Measurements from ENCODE around the gene SLC13A5. TPM values are rescaled to one million over a fixed set of nuclear protein-coding genes. Genes with fewer than 3 reads are reported as not detected.

SLC13A5 gene
- total RNA-seq, 2 donors from 2014 or later: not detected

DNA sequence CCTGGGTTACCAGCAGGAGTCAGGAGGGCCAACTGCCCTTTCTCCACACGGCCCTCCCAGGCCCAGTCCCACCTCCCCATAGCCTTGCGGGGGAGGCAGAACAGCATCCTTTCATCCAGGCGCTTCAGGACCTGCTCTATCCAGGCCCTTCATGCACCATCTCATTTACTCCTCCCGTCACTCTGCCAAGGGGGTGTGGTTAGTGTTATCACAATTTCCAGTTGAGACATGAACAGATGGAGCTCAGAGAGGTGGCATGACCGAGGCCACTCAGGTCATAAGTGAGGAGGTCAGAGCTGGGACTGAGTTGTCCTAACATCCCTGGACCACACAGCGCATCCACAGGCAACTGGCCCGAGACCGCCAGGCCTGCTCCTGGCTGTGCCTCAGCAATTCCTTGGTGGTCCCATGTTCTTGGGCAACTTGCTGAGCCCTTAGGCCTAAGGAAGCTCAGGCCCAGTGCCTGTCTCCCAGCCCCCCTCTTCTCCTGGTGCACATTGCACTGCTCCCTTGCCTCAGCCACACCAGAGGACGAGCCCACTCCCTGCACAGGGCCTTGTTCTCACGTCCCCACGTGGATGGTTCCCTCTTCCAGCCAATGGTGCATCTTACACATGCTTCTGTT lies 37.9 kb downstream of the SLC13A5 start:
- Histone ChIP-seq H3K4me3 (no peak overlapping the region), H3K9me3 (no peaks in the 10 kb centered on the region), H3K36me3 (replicated peaks in 1 of 2; ENCODE audit: insufficient read depth in 1 of 2, low read depth in 2 of 2) (no peaks in the 10 kb centered on the region), H3K4me1 (no peaks in the 10 kb centered on the region), H3K27me3 (no peaks in the 10 kb centered on the region), H3K27ac (no peak overlapping the region)
- no peak for ATAC-seq
- TF ChIP-seq POLR2A (IDR thresholded peaks at IDR 0.05): no peak
- TF ChIP-seq, protein P1, sequence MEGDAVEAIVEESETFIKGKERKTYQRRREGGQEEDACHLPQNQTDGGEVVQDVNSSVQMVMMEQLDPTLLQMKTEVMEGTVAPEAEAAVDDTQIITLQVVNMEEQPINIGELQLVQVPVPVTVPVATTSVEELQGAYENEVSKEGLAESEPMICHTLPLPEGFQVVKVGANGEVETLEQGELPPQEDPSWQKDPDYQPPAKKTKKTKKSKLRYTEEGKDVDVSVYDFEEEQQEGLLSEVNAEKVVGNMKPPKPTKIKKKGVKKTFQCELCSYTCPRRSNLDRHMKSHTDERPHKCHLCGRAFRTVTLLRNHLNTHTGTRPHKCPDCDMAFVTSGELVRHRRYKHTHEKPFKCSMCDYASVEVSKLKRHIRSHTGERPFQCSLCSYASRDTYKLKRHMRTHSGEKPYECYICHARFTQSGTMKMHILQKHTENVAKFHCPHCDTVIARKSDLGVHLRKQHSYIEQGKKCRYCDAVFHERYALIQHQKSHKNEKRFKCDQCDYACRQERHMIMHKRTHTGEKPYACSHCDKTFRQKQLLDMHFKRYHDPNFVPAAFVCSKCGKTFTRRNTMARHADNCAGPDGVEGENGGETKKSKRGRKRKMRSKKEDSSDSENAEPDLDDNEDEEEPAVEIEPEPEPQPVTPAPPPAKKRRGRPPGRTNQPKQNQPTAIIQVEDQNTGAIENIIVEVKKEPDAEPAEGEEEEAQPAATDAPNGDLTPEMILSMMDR (IDR thresholded peaks at IDR 0.05): no peak
- intact Hi-C loops (cut with DNase I): loop anchor here (10.0 kb wide), 1 partner anchor 319 kb away; the partner anchor contains the start of gene ALOX12
- no peak for DNase-seq
- WGBS, 2 donors: 75% methylated on average over 9 to 11 of the region's 11 CpGs

DNA sequence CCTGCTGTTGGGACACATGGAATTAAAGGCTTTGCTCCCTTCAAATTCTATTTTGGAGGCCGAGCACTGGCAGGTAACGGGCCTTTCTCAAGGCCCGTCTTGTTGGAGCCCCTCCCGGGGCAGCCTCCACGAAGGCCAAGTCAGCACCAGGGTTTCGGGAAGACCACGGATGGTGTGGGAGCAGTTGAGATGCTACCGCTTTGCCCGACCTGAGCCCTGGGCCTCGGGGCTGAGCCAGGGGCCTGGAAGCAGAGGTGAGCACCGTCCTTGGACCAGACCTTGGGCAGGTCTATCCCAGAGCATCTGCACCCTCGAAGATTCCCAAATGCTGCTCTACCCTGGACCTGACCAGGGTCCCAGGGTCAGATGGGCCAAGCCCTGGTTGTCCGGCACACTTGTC lies 38.6 kb downstream of the SLC13A5 start:
- Histone ChIP-seq H3K4me3 (no peak overlapping the region), H3K4me1 (no peaks in the 10 kb centered on the region), H3K36me3 (replicated peaks in 1 of 2; ENCODE audit: insufficient read depth in 1 of 2, low read depth in 2 of 2) (no peaks in the 10 kb centered on the region), H3K27me3 (no peaks in the 10 kb centered on the region), H3K27ac (no peak overlapping the region), H3K9me3 (no peaks in the 10 kb centered on the region)
- no peak for DNase-seq
- no peak for TF ChIP-seq POLR2A (IDR thresholded peaks at IDR 0.05)
- TF ChIP-seq, protein P1 (IDR thresholded peaks at IDR 0.05): no peak
- no peak for ATAC-seq
- 87 to 94% methylated on average over 7 to 13 of the region's 13 CpGs for WGBS, 2 donors
- intact Hi-C loops (cut with DNase I): loop anchor here (10.0 kb wide), 1 partner anchor 320 kb away; the partner anchor contains the start of gene ALOX12

DNA sequence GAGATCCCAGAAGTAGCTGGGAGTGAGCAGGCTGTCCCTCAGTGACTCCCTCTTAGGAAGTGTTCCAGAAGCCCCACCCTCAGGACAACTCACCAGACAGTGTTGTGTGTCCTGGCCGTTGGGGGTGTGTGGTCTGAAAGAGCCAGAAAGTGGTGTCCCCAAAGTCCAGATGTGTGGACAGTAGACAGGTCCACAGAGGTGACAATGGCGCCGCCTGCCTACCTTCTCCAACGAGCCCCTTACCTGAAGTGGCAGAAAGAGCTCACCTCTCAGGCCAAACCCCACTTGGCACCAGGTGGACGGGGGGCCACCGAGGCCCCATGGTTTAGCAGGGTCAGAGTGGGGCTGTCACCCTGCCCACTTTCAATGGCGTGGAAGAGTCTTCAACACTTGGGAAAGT lies 41.7 kb downstream of the SLC13A5 start:
- H3K27ac ChIP-seq: no peak overlapping the region
- WGBS, 2 donors: 84 to 96% methylated on average over 3 to 7 of the region's 7 CpGs
- H3K36me3 ChIP-seq (replicated peaks in 1 of 2; ENCODE audit: insufficient read depth in 1 of 2, low read depth in 2 of 2): no peaks in the 10 kb centered on the region
- H3K4me1 ChIP-seq: peaks cover 4% of the 10 kb centered on the region
- ATAC-seq (no peak), DNase-seq (no peak)
- TF ChIP-seq POLR2A (IDR thresholded peaks at IDR 0.05): no peak
- H3K9me3 ChIP-seq: no peaks in the 10 kb centered on the region
- H3K4me3 ChIP-seq: no peak overlapping the region
- intact Hi-C loops (cut with DNase I): loop anchor here (10.0 kb wide), 1 partner anchor 323 kb away; the partner anchor contains the start of gene ALOX12
- H3K27me3 ChIP-seq: no peaks in the 10 kb centered on the region

DNA sequence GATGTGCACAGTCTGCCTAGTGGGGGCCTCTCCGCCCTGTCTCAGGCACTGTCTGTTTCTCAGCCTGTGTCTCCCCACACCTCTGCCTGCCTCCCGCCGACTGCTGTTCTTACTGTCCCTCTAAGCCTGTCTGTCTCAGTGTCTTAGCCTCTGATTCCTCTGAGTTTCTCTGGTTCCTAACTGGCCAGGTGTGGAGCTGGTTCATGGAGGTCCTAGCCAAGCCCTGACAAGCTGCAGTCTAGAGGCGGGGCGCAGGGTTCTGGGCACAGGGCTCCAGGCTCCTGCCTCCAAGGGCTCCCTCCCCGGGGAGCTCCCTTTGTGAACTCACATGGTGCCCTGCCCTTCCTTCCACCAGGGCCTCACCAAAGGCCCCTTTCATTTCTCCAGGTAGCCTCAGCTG lies 42.2 kb downstream of the SLC13A5 start:
- DNase-seq: no peak
- intact Hi-C loops (cut with DNase I): loop anchor here (10.0 kb wide), 1 partner anchor 324 kb away; the partner anchor contains the start of gene ALOX12
- Histone ChIP-seq H3K36me3 (replicated peaks in 1 of 2; ENCODE audit: insufficient read depth in 1 of 2, low read depth in 2 of 2) (no peaks in the 10 kb centered on the region), H3K4me1 (peaks cover 8% of the 10 kb centered on the region), H3K27me3 (no peaks in the 10 kb centered on the region), H3K9me3 (no peaks in the 10 kb centered on the region), H3K27ac (no peak overlapping the region), H3K4me3 (no peak overlapping the region)
- WGBS, 2 donors: 76 to 86% methylated on average over 5 to 6 of the region's 6 CpGs
- ATAC-seq: no peak
- TF ChIP-seq, protein P1 (IDR thresholded peaks at IDR 0.05): no peak
- TF ChIP-seq POLR2A (IDR thresholded peaks at IDR 0.05): no peak

DNA sequence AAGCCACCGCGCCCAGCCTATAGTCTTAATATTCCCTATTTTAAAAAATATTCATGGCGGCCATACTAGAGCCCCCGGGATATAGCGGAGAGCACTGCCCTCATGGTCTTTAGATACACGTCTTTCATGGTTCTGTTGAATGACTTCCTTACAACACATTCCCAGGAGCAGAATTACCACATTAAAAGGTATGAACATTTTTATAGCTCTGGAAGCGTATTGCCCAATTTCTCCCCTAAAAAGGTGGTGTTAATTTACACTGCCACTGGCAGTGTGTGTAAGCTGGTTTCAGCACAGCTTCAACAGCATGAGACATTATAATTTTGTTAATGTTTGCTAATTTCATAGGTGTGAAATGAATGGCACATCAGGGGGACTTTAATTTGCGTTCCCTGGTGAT lies 42.6 kb downstream of the SLC13A5 start:
- DNase-seq (no peak), ATAC-seq (no peak)
- intact Hi-C loops (cut with DNase I): loop anchor here (10.0 kb wide), 1 partner anchor 324 kb away; the partner anchor contains the start of gene ALOX12
- TF ChIP-seq, protein P1 (IDR thresholded peaks at IDR 0.05): no peak
- TF ChIP-seq POLR2A (IDR thresholded peaks at IDR 0.05): no peak
- H3K36me3 ChIP-seq (replicated peaks in 1 of 2; ENCODE audit: insufficient read depth in 1 of 2, low read depth in 2 of 2): no peaks in the 10 kb centered on the region
- H3K27ac ChIP-seq: no peak overlapping the region
- H3K4me1 ChIP-seq: peaks cover 11% of the 10 kb centered on the region
- H3K27me3 ChIP-seq: no peaks in the 10 kb centered on the region
- H3K4me3 ChIP-seq: no peak overlapping the region
- WGBS, 2 donors: 86 to 91% methylated on average over 8 of the region's 8 CpGs
- H3K9me3 ChIP-seq: no peaks in the 10 kb centered on the region
